ENCODE results near the gene ARHGEF3.
A peak's percentile ranks its signal among the peaks of the same experiment; 100 is the strongest.
"Not testable (repeated sequence)": the region's sequence is repeated elsewhere in the genome, so short reads cannot be mapped to it uniquely, and the experiment has no call there.

ARHGEF3 gene

GRCh38 chr3:56711344-56711743 is 90.4 kb downstream of the ARHGEF3 start:
- no peak for DNase-seq

- DNase-seq, result not testable (repeated sequence)
Measured at GRCh38 chr3:56707412-56707811, 94.3 kb downstream of the ARHGEF3 start.

- DNase-seq, result no peak
Measured at GRCh38 chr3:56706629-56707028, 95.1 kb downstream of the ARHGEF3 start.

GRCh38 chr3:56704706-56705105 is 97.0 kb downstream of the ARHGEF3 start:
- no peak for DNase-seq

GRCh38 chr3:56702490-56703315 is 99.0 kb downstream of the ARHGEF3 start:
- peak; percentile 53 for DNase-seq

- DNase-seq, result no peak
Measured at GRCh38 chr3:56700151-56700550, 101.6 kb downstream of the ARHGEF3 start.

- no peak for DNase-seq
Measured at GRCh38 chr3:56694867-56695683, 106.7 kb downstream of the ARHGEF3 start.

- DNase-seq, result no peak
Measured at GRCh38 chr3:56693750-56694149, 108.0 kb downstream of the ARHGEF3 start.

GRCh38 chr3:56692520-56693433 is 109.0 kb downstream of the ARHGEF3 start:
- DNase-seq, result not testable (repeated sequence)

GRCh38 chr3:56692001-56692365 is 109.8 kb downstream of the ARHGEF3 start:
- not testable (repeated sequence) for DNase-seq

- DNase-seq, result no peak
Measured at GRCh38 chr3:56691165-56692000, 110.4 kb downstream of the ARHGEF3 start.

GRCh38 chr3:56689303-56689702 is 112.4 kb downstream of the ARHGEF3 start:
- no peak for DNase-seq

- DNase-seq, result no peak
Measured at GRCh38 chr3:56688191-56688590, 113.6 kb downstream of the ARHGEF3 start.

GRCh38 chr3:56684029-56684428 is 117.7 kb downstream of the ARHGEF3 start:
- DNase-seq, result no peak

GRCh38 chr3:56683122-56683817 is 118.5 kb downstream of the ARHGEF3 start, which contains the start of gene TASOR:
Gene TASOR, minus strand, starts transcription at chr3:56683265. Its CDS starts 259 bp downstream, at chr3:56683006.
- DNase-seq, result peak; percentile 82

- DNase-seq, result peak; percentile 50
Measured at GRCh38 chr3:56682462-56683121, 119.2 kb downstream of the ARHGEF3 start.

- peak; percentile 32 for DNase-seq
Measured at GRCh38 chr3:56681984-56682461, 119.7 kb downstream of the ARHGEF3 start.

- DNase-seq, result no peak
Measured at GRCh38 chr3:56680054-56680580, 121.6 kb downstream of the ARHGEF3 start.

All from NCI-H345 (cell line).